GM23338 (cell line): Measurements from ENCODE around the gene RBBP7. TPM values are rescaled to one million over a fixed set of nuclear protein-coding genes. Genes with fewer than 3 reads are reported as not detected.

Experiments used
- ATAC-seq: fragments of 200-7000 bp; cut with Tn5 transposase; 3 replicates; pipeline ENCODE4 v1.9.1; 2020
- DNase-seq: peaks from one replicate; pipeline ENCODE4 v3.0.0-alpha.2; 2015; ENCODE audit warnings: low spot score
- H2AFZ ChIP-seq: fragments of 200-600 bp; sonication (generic); 2 replicates; pipeline ENCODE4 v1.8.0; 2016; ENCODE audit warnings: antibody characterized with exemption, mild to moderate bottlenecking, moderate library complexity
- H3F3A ChIP-seq: fragments of 200-600 bp; sonication (generic); replicated peaks from 2 replicates; pipeline ENCODE4 v1.8.0; 2017; ENCODE audit warnings: antibody characterized with exemption, mixed run types, low read depth
- H3K27ac ChIP-seq: fragments of 200-600 bp; sonication (generic); 2 replicates; pipeline ENCODE4 v1.6.1; 2016; ENCODE audit warnings: low read depth
- H3K27me3 ChIP-seq: fragments of 200-600 bp; sonication (generic); 2 replicates; pipeline ENCODE4 v1.8.0; 2016; ENCODE audit warnings: mild to moderate bottlenecking, mixed run types, moderate library complexity; ENCODE audit not compliant: insufficient read depth
- H3K36me3 ChIP-seq: fragments of 200-600 bp; sonication (generic); 2 replicates; pipeline ENCODE4 v1.8.0; 2016; ENCODE audit warnings: mild to moderate bottlenecking; ENCODE audit not compliant: insufficient read depth
- H3K4me1 ChIP-seq: fragments of 200-600 bp; sonication (generic); 2 replicates; pipeline ENCODE4 v1.8.0; 2016; ENCODE audit warnings: mild to moderate bottlenecking, moderate library complexity; ENCODE audit not compliant: insufficient read depth
- H3K4me2 ChIP-seq: fragments of 200-600 bp; sonication (generic); 2 replicates; pipeline ENCODE4 v1.7.1; 2017; ENCODE audit warnings: mixed run types
- H3K4me3 ChIP-seq: fragments of 200-600 bp; sonication (generic); 2 replicates; pipeline ENCODE4 v1.6.1; 2016; ENCODE audit warnings: mixed run types
- H3K79me2 ChIP-seq: fragments of 200-600 bp; sonication (generic); replicated peaks from 2 replicates; pipeline ENCODE4 v1.8.0; 2017; ENCODE audit warnings: mild to moderate bottlenecking; ENCODE audit not compliant: insufficient read depth
- H3K9me2 ChIP-seq: fragments of 200-600 bp; sonication (generic); 2 replicates; pipeline ENCODE4 v1.8.0; 2017; ENCODE audit not compliant: insufficient read depth
- H4K20me1 ChIP-seq: fragments of 200-600 bp; sonication (generic); replicated peaks from 2 replicates; pipeline ENCODE4 v1.8.0; 2017; ENCODE audit warnings: mild to moderate bottlenecking; ENCODE audit not compliant: insufficient read depth
- H3K27ac Mint-ChIP-seq: 2 replicates; pipeline ENCODE4 v1.8.0; 2020; ENCODE audit warnings: inconsistent platforms, mild to moderate bottlenecking, moderate library complexity, mixed read lengths
- H3K27me3 Mint-ChIP-seq: 3 replicates; pipeline ENCODE4 v1.8.0; 2022; ENCODE audit warnings: low read depth, mild to moderate bottlenecking, moderate library complexity, mixed read lengths, inconsistent platforms; ENCODE audit not compliant: insufficient read depth, poor library complexity
- H3K36me3 Mint-ChIP-seq: 3 replicates; pipeline ENCODE4 v1.8.0; 2021; ENCODE audit warnings: low read depth, mild to moderate bottlenecking, inconsistent platforms, moderate library complexity, mixed read lengths
- H3K4me1 Mint-ChIP-seq: 3 replicates; pipeline ENCODE4 v1.8.0; 2020; ENCODE audit warnings: mild to moderate bottlenecking, inconsistent platforms, mixed read lengths
- H3K4me3 Mint-ChIP-seq: 3 replicates; pipeline ENCODE4 v1.8.0; 2021; ENCODE audit warnings: moderate library complexity, mild to moderate bottlenecking, inconsistent platforms, mixed read lengths
- H3K9me3 Mint-ChIP-seq: 3 replicates; pipeline ENCODE4 v1.8.0; 2020; ENCODE audit warnings: moderate library complexity, mild to moderate bottlenecking, inconsistent platforms, mixed read lengths
- EZH2 ChIP-seq: fragments of 200-600 bp; sonication (generic); IDR thresholded peaks from one replicate; pipeline ENCODE4 v1.8.0; 2017; ENCODE audit warnings: antibody characterized with exemption, mild to moderate bottlenecking, low read depth; ENCODE audit not compliant: unreplicated experiment
- EZH2phosphoT487 ChIP-seq: fragments of 200-600 bp; sonication (generic); IDR thresholded peaks from one replicate; pipeline ENCODE4 v1.8.1; 2018; ENCODE audit warnings: antibody characterized with exemption; ENCODE audit not compliant: unreplicated experiment
- JUNB ChIP-seq: IDR thresholded peaks from one replicate; pipeline ENCODE4 v1.6.1; 2016; ENCODE audit warnings: antibody characterized with exemption; ENCODE audit not compliant: unreplicated experiment
- STAT1 ChIP-seq: IDR thresholded peaks from one replicate; pipeline ENCODE4 v1.6.1; 2016; ENCODE audit warnings: antibody characterized with exemption; ENCODE audit not compliant: unreplicated experiment
- ZNF114 ChIP-seq: fragments of 250-450 bp; sonication (Bioruptor Pico); IDR thresholded peaks from 2 replicates; pipeline ENCODE4 v1.5.0; 2020; ENCODE audit warnings: mild to moderate bottlenecking, moderate library complexity
- ZNF331 ChIP-seq: fragments of 250-450 bp; sonication (Bioruptor Pico); IDR thresholded peaks from 2 replicates; pipeline ENCODE4 v1.5.0; 2020; ENCODE audit warnings: low read depth, mild to moderate bottlenecking, moderate library complexity
- polyA plus RNA-seq: library from polyadenylated mRNA; unstranded; fragments of >200 nt; fragmentation: Nextera tagmentation; extraction: Ambion mirVana; gene quantifications from 2 replicates; pipeline ENCODE4 v1.2.1, GENCODE V29; 2016
- total RNA-seq: library from RNA; depleted of rRNA; stranded (reverse); fragments of >200 nt; shearing (Covaris generic); gene quantifications from 2 replicates; pipeline ENCODE4 v1.2.3, GENCODE V29; 2014
- TF ChIP-seq, protein P1 (sequence below): IDR thresholded peaks from 2 replicates; pipeline ENCODE4 v1.6.1; 2016; ENCODE audit warnings: antibody characterized with exemption
- TF ChIP-seq, protein P2 (sequence below): IDR thresholded peaks from one replicate; pipeline ENCODE4 v1.6.1; 2018; ENCODE audit warnings: antibody characterized with exemption; ENCODE audit not compliant: unreplicated experiment

The RBBP7 gene
- total and polyA plus RNA-seq, 2 experiments from 2014 or later = 111 to 167 TPM

DNA sequence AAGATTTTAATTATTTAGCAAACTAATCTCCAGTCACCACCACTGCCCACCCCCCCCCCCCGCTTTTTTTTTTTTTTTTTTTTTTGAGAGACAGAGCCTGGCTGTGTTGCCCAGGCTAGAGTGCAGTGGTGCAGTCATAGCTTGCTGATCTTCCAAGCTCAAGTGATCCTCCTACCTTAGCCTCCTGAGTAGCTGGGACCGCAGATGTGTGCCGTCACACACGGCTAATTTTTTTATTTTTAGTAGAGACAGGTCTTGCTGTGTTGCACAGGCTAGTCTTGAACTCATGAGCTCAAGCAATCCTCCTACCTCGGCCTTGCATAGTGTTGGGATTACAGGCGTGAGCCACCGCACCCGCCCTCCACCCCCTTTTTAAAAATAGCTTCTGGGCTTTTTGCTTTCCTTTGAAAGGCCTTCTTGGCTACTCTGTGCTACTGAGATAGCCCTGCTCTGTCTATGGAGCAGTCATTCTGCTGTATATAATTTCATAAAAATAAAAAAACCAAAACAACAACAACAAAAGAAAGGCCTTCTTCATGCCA is 65.2 kb downstream of the RBBP7 start (continued):
- TF ChIP-seq, protein P1, sequence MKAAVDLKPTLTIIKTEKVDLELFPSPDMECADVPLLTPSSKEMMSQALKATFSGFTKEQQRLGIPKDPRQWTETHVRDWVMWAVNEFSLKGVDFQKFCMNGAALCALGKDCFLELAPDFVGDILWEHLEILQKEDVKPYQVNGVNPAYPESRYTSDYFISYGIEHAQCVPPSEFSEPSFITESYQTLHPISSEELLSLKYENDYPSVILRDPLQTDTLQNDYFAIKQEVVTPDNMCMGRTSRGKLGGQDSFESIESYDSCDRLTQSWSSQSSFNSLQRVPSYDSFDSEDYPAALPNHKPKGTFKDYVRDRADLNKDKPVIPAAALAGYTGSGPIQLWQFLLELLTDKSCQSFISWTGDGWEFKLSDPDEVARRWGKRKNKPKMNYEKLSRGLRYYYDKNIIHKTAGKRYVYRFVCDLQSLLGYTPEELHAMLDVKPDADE = no peak
- TF ChIP-seq ZNF114 (CRISPR knock-in tag) (no peak), STAT1 (no peak), EZH2phosphoT487 (no peak), EZH2 (no peak), ZNF331 (CRISPR knock-in tag) (no peak)
- TF ChIP-seq, protein P2, sequence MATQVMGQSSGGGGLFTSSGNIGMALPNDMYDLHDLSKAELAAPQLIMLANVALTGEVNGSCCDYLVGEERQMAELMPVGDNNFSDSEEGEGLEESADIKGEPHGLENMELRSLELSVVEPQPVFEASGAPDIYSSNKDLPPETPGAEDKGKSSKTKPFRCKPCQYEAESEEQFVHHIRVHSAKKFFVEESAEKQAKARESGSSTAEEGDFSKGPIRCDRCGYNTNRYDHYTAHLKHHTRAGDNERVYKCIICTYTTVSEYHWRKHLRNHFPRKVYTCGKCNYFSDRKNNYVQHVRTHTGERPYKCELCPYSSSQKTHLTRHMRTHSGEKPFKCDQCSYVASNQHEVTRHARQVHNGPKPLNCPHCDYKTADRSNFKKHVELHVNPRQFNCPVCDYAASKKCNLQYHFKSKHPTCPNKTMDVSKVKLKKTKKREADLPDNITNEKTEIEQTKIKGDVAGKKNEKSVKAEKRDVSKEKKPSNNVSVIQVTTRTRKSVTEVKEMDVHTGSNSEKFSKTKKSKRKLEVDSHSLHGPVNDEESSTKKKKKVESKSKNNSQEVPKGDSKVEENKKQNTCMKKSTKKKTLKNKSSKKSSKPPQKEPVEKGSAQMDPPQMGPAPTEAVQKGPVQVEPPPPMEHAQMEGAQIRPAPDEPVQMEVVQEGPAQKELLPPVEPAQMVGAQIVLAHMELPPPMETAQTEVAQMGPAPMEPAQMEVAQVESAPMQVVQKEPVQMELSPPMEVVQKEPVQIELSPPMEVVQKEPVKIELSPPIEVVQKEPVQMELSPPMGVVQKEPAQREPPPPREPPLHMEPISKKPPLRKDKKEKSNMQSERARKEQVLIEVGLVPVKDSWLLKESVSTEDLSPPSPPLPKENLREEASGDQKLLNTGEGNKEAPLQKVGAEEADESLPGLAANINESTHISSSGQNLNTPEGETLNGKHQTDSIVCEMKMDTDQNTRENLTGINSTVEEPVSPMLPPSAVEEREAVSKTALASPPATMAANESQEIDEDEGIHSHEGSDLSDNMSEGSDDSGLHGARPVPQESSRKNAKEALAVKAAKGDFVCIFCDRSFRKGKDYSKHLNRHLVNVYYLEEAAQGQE = no peak

- Mint-ChIP-seq H3K4me1 (no peaks in the 10 kb centered on the region), H3K36me3 (peaks cover 43% of the 10 kb centered on the region), H3K27me3 (no peaks in the 10 kb centered on the region), H3K27ac (no peak overlapping the region), H3K4me3 (no peak overlapping the region), H3K9me3 (no peaks in the 10 kb centered on the region)
- Histone ChIP-seq H3K9me2 (no peaks in the 10 kb centered on the region), H4K20me1 (no peaks in the 10 kb centered on the region; the same call in 1 of the 2 replicates), H3K36me3 (peaks cover 4% of the 10 kb centered on the region; the same call in 1 of the 2 replicates), H3K4me3 (no peak overlapping the region), H3F3A (no peaks in the 10 kb centered on the region), H3K79me2 (peaks cover 94% of the 10 kb centered on the region), H3K4me2 (no peak overlapping the region), H3K27me3 (no peaks in the 10 kb centered on the region), H3K4me1 (no peaks in the 10 kb centered on the region), H2AFZ (no peak overlapping the region), H3K27ac (no peak overlapping the region)
- ATAC-seq = no peak
- no peak for DNase-seq
- TF ChIP-seq, protein P1 = no peak
- TF ChIP-seq JUNB (no peak), EZH2phosphoT487 (no peak), STAT1 (no peak)
These were observed 72.3 kb downstream of the RBBP7 start for GRCh38 chrX:16797841-16798240.
